ENCODE results near the gene CASP7. TPM values are rescaled to one million over a fixed set of nuclear protein-coding genes. Genes with fewer than 3 reads are reported as not detected.

Gene CASP7
- total and polyA plus RNA-seq, 10 of the 15 experiments (the other 5 are each of a cell fraction or from before 2014, with no cell fraction given) = 23.7 to 34.4 (median 28.7) TPM

DNA sequence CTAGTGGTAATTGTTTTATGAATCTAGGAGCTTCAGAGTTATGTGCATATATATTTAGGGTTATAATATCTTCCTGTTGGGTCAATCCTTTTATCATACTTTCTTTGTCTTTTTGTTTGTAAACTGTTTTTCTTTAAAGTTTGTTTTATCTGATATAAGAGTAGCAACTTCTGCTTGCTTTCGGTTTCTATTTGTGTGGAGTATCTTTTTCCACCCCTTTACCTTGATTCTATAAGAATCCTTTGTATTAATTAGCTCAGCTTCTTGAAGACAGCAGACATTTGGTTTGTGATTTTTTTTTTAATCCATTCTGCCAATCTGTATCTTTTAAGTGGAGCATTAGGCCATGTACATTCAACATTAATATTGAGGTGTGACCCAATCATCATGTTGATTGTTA is 9.3 kb downstream of the CASP7 start:
- ATAC-seq (peak; percentile 41; the same call in 1 of the 3 replicates), DNase-seq (ENCODE audit: low read depth, low spot score) (no peak), FAIRE-seq (peak; percentile 7)
- Histone ChIP-seq H3K79me2 (ENCODE audit: control insufficient read depth, insufficient read depth, low read length) (peaks cover 40% of the 10 kb centered on the region), H3K4me1 (ENCODE audit: control insufficient read depth, insufficient read depth, low read length) (peaks cover 3% of the 10 kb centered on the region), H3K4me2 (ENCODE audit: control insufficient read depth, insufficient read depth) (0 out of 2 replicates have a peak overlapping the region, but pooled peaks have one; percentile 33), H3K9ac (ENCODE audit: control insufficient read depth, insufficient read depth, low read length) (no peak overlapping the region), H3K36me3 (ENCODE audit: control insufficient read depth in 2 of 2, insufficient read depth in 2 of 2, low read length in 1 of 2) (peaks cover 7 to 10% of the 10 kb centered on the region in 2 experiments; a peak in 3 of 4 replicates), H3K27ac (ENCODE audit: control insufficient read depth, insufficient read depth) (no peak overlapping the region), H4K20me1 (ENCODE audit: control insufficient read depth, insufficient read depth) (no peaks in the 10 kb centered on the region), H3K4me3 (no peak overlapping the region), H3K27me3 (replicated peaks in 1 of 2; ENCODE audit: control insufficient read depth in 2 of 2, insufficient read depth in 2 of 2, low read length in 1 of 2) (no peaks in the 10 kb centered on the region), H3K9me3 (replicated peaks; ENCODE audit: control insufficient read depth, insufficient read depth, low read length) (peaks cover 36% of the 10 kb centered on the region), H2AFZ (ENCODE audit: control insufficient read depth, low read depth, low read length) (no peak overlapping the region)
- in situ Hi-C loops (cut with MboI) (loop anchor here (25.0 kb wide), 1 partner anchor 1123 kb away; the partner anchor contains the start of gene FHIP2A), intact Hi-C loops (cut with micrococcal nuclease; ENCODE audit: unreplicated experiment) (no loop called here)
- BruUV-seq (replicated peaks) = no TSS peak
- ChIA-PET POLR2A (no interaction called here), RAD21 (ENCODE audit: unreplicated experiment) (no interaction called here), SMC1A (ENCODE audit: uncharacterized antibody, unreplicated experiment) (no interaction called here), CTCF (interaction anchor here (0.7 to 3.7 kb wide), 2 partner anchors 9 to 16 kb away, joined by 3 to 15 read pairs; partner anchors contain the start of gene CASP7)
- 65% methylated on average over 1 of the region's 1 CpG for WGBS (ENCODE audit: insufficient coverage, insufficient replicate concordance, low lambda C conversion rate, missing lambda C conversion rate)
- TF ChIP-seq, protein P1, sequence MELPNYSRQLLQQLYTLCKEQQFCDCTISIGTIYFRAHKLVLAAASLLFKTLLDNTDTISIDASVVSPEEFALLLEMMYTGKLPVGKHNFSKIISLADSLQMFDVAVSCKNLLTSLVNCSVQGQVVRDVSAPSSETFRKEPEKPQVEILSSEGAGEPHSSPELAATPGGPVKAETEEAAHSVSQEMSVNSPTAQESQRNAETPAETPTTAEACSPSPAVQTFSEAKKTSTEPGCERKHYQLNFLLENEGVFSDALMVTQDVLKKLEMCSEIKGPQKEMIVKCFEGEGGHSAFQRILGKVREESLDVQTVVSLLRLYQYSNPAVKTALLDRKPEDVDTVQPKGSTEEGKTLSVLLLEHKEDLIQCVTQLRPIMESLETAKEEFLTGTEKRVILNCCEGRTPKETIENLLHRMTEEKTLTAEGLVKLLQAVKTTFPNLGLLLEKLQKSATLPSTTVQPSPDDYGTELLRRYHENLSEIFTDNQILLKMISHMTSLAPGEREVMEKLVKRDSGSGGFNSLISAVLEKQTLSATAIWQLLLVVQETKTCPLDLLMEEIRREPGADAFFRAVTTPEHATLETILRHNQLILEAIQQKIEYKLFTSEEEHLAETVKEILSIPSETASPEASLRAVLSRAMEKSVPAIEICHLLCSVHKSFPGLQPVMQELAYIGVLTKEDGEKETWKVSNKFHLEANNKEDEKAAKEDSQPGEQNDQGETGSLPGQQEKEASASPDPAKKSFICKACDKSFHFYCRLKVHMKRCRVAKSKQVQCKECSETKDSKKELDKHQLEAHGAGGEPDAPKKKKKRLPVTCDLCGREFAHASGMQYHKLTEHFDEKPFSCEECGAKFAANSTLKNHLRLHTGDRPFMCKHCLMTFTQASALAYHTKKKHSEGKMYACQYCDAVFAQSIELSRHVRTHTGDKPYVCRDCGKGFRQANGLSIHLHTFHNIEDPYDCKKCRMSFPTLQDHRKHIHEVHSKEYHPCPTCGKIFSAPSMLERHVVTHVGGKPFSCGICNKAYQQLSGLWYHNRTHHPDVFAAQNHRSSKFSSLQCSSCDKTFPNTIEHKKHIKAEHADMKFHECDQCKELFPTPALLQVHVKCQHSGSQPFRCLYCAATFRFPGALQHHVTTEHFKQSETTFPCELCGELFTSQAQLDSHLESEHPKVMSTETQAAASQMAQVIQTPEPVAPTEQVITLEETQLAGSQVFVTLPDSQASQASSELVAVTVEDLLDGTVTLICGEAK (IDR thresholded peaks at IDR 0.05; ENCODE audit: borderline replicate concordance) = peak; percentile 67
- TF ChIP-seq, protein P2, sequence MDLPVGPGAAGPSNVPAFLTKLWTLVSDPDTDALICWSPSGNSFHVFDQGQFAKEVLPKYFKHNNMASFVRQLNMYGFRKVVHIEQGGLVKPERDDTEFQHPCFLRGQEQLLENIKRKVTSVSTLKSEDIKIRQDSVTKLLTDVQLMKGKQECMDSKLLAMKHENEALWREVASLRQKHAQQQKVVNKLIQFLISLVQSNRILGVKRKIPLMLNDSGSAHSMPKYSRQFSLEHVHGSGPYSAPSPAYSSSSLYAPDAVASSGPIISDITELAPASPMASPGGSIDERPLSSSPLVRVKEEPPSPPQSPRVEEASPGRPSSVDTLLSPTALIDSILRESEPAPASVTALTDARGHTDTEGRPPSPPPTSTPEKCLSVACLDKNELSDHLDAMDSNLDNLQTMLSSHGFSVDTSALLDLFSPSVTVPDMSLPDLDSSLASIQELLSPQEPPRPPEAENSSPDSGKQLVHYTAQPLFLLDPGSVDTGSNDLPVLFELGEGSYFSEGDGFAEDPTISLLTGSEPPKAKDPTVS (IDR thresholded peaks at IDR 0.05; ENCODE audit: low read depth, low read length) = no peak
